ENCODE data around the gene DNAH14.

DNA sequence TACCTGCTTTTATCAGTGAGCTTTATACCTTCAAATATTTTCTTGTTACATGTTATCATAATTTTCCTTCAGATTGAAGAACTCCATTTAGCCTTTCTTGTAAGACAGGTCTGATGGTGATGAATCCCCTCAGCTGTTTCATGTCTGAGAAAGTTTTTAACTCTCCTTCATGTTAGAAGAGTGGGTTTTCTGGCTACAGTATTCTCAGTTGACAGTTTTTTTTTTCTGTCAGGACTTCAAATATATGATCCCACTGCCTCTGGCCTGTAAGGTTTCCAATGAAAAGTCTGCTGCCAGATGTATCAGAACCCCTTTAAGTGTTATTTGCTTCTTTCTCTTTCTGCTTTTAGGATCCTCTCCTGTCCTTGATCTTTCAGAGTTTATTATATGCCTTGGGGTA is 250.2 kb downstream of the DNAH14 start:
- no peak for TF ChIP-seq GATAD2A (IDR thresholded peaks at IDR 0.05)
- no peak for TF ChIP-seq ZNF407 (IDR thresholded peaks at IDR 0.05; ENCODE audit: low read depth)
- TF ChIP-seq, protein P1, sequence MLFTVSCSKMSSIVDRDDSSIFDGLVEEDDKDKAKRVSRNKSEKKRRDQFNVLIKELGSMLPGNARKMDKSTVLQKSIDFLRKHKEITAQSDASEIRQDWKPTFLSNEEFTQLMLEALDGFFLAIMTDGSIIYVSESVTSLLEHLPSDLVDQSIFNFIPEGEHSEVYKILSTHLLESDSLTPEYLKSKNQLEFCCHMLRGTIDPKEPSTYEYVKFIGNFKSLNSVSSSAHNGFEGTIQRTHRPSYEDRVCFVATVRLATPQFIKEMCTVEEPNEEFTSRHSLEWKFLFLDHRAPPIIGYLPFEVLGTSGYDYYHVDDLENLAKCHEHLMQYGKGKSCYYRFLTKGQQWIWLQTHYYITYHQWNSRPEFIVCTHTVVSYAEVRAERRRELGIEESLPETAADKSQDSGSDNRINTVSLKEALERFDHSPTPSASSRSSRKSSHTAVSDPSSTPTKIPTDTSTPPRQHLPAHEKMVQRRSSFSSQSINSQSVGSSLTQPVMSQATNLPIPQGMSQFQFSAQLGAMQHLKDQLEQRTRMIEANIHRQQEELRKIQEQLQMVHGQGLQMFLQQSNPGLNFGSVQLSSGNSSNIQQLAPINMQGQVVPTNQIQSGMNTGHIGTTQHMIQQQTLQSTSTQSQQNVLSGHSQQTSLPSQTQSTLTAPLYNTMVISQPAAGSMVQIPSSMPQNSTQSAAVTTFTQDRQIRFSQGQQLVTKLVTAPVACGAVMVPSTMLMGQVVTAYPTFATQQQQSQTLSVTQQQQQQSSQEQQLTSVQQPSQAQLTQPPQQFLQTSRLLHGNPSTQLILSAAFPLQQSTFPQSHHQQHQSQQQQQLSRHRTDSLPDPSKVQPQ (CRISPR knock-in tag; IDR thresholded peaks at IDR 0.05; ENCODE audit: borderline replicate concordance): no peak
- TF ChIP-seq CTCF (IDR thresholded peaks at IDR 0.05 in 2 of 3, conservative IDR thresholded peaks at IDR 0.05 in 1 of 3; ENCODE audit: insufficient read depth in 2 of 3, low read depth in 1 of 3, low read length in 3 of 3): no peak
- TF ChIP-seq CREM (IDR thresholded peaks at IDR 0.05; ENCODE audit: low read depth): no peak
- no peak for TF ChIP-seq TCF7 (IDR thresholded peaks at IDR 0.05; ENCODE audit: borderline replicate concordance)
- TF ChIP-seq, protein P2, sequence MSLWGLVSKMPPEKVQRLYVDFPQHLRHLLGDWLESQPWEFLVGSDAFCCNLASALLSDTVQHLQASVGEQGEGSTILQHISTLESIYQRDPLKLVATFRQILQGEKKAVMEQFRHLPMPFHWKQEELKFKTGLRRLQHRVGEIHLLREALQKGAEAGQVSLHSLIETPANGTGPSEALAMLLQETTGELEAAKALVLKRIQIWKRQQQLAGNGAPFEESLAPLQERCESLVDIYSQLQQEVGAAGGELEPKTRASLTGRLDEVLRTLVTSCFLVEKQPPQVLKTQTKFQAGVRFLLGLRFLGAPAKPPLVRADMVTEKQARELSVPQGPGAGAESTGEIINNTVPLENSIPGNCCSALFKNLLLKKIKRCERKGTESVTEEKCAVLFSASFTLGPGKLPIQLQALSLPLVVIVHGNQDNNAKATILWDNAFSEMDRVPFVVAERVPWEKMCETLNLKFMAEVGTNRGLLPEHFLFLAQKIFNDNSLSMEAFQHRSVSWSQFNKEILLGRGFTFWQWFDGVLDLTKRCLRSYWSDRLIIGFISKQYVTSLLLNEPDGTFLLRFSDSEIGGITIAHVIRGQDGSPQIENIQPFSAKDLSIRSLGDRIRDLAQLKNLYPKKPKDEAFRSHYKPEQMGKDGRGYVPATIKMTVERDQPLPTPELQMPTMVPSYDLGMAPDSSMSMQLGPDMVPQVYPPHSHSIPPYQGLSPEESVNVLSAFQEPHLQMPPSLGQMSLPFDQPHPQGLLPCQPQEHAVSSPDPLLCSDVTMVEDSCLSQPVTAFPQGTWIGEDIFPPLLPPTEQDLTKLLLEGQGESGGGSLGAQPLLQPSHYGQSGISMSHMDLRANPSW (CRISPR knock-in tag; IDR thresholded peaks at IDR 0.05): no peak
- no peak for TF ChIP-seq POLR2AphosphoS2 (IDR thresholded peaks at IDR 0.05; ENCODE audit: low read length)
- TF ChIP-seq GATA2 (CRISPR knock-in tag; IDR thresholded peaks at IDR 0.05): no peak
- no peak for TF ChIP-seq ZBTB11 (CRISPR knock-in tag; IDR thresholded peaks at IDR 0.05)
- TF ChIP-seq SREBF2 (CRISPR knock-in tag; IDR thresholded peaks at IDR 0.05): no peak
- TF ChIP-seq ZKSCAN8 (CRISPR knock-in tag; IDR thresholded peaks at IDR 0.05): no peak
- TF ChIP-seq CBX8 (IDR thresholded peaks at IDR 0.05; ENCODE audit: borderline replicate concordance, extremely low read depth, low read depth, low read length, poor library complexity, severe bottlenecking): no peak

All from K562 (cell line).